ENCODE data around the gene NCBP2.

DNA sequence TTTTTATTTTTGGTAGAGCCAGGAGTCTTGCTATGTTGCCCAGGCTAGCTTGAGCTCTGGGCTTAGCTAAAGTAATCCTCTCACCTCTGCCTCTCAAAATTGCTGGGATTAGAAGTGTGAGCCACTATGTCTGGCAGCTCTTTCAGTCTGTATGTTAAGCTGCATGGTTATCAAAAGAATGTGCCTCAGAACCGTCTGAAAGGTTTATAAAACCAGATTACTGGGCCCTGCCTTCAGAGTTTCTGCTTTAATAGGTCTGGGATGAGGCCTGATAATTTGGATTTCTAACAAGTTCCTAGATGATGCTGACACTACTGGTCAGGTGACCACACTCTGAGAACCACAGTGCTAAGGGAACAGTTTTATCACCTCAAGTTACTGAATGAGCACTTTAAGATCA lies 40.0 kb downstream of the NCBP2 start:
- no peak for TF ChIP-seq POLR2A (IDR thresholded peaks at IDR 0.05)
- TF ChIP-seq, protein P1, sequence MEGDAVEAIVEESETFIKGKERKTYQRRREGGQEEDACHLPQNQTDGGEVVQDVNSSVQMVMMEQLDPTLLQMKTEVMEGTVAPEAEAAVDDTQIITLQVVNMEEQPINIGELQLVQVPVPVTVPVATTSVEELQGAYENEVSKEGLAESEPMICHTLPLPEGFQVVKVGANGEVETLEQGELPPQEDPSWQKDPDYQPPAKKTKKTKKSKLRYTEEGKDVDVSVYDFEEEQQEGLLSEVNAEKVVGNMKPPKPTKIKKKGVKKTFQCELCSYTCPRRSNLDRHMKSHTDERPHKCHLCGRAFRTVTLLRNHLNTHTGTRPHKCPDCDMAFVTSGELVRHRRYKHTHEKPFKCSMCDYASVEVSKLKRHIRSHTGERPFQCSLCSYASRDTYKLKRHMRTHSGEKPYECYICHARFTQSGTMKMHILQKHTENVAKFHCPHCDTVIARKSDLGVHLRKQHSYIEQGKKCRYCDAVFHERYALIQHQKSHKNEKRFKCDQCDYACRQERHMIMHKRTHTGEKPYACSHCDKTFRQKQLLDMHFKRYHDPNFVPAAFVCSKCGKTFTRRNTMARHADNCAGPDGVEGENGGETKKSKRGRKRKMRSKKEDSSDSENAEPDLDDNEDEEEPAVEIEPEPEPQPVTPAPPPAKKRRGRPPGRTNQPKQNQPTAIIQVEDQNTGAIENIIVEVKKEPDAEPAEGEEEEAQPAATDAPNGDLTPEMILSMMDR (IDR thresholded peaks at IDR 0.05): no peak
- no peak for TF ChIP-seq POLR2AphosphoS5 (IDR thresholded peaks at IDR 0.05)

Measured in upper lobe of left lung (tissue), 4 donors.